T-cell (primary cell): ENCODE data around the gene FLT3LG. TPM values are rescaled to one million over a fixed set of nuclear protein-coding genes. Genes with fewer than 3 reads are reported as not detected.

Experiments used
- ATAC-seq, 4 experiments: fragments of 200-7000 bp in 3 of 4; fragments of 150-1000 bp in 1 of 4; cut with Tn5 transposase; replicated peaks in 1 of 4; 1 replicate in 3 of 4; 2 replicates in 1 of 4; pipeline ENCODE4 v1.10.0; 2021; ENCODE audit warnings: moderate library complexity in 3 of 4, mild to moderate bottlenecking in 2 of 4, moderate number of reproducible peaks in 1 of 4
- CTCF ChIA-PET, 2 donors: fragments of 300-600 bp; sonication (Branson Sonifier 250); formaldehyde crosslinking; loops; one replicate each; lab custom pipeline; 2022; ENCODE audit warnings: antibody characterized with exemption in 2 of 2; lab: Charles Lee
- POLR2A ChIA-PET, 2 donors: fragments of 300-600 bp; sonication (Branson Sonifier 250); formaldehyde crosslinking; loops; one replicate each; lab custom pipeline; 2022; ENCODE audit warnings: antibody characterized with exemption in 2 of 2; lab: Charles Lee
- DNase-seq, 35 experiments: peaks; one replicate each; pipeline versions ENCODE4 v3.0.0 to v3.0.0-alpha.2; 2013 to 2023
- H3K27ac ChIP-seq: one replicate; pipeline ENCODE4 v1.5.1; 2013; ENCODE audit warnings: low read length
- H3K27me3 ChIP-seq, 2 experiments: replicated peaks in 1 of 2; 1 replicate in 1 of 2; 2 replicates in 1 of 2; pipeline versions ENCODE4 v1.6.1 to v1.7.0; 2013; ENCODE audit warnings: low read length in 1 of 2, mixed read lengths in 1 of 2; ENCODE audit not compliant: control insufficient read depth in 2 of 2, insufficient read depth in 2 of 2; ENCODE audit errors: extremely low read depth in 1 of 2
- H3K36me3 ChIP-seq, 2 donors: 1 replicate in 1 of 2; 2 replicates in 1 of 2; pipeline versions ENCODE4 v1.6.1 to v1.7.0; 2013; ENCODE audit warnings: low read length in 1 of 2; ENCODE audit not compliant: control insufficient read depth in 2 of 2, insufficient read depth in 1 of 2; ENCODE audit errors: extremely low read depth in 1 of 2
- H3K4me1 ChIP-seq, 2 experiments: 1 replicate in 1 of 2; 2 replicates in 1 of 2; pipeline versions ENCODE4 v1.6.1 to v1.7.0; 2013; ENCODE audit warnings: low read length in 2 of 2, mixed read lengths in 1 of 2; ENCODE audit not compliant: insufficient read depth in 2 of 2, control insufficient read depth in 1 of 2; ENCODE audit errors: extremely low read depth in 1 of 2
- H3K4me3 ChIP-seq, 2 donors: 1 replicate in 1 of 2; 2 replicates in 1 of 2; pipeline versions ENCODE4 v1.5.1 to v1.7.0; 2013; ENCODE audit warnings: mild to moderate bottlenecking in 2 of 2, low read length in 1 of 2, moderate library complexity in 1 of 2; ENCODE audit not compliant: control insufficient read depth in 1 of 2; ENCODE audit errors: extremely low read depth in 1 of 2
- H3K9me3 ChIP-seq: 2 replicates; pipeline ENCODE4 v1.7.0; 2013
- H3K27ac Mint-ChIP-seq, 2 donors: one replicate each; pipeline ENCODE4 v1.8.0; 2020 to 2021; ENCODE audit warnings: mild to moderate bottlenecking in 2 of 2, mixed read lengths in 2 of 2
- H3K27me3 Mint-ChIP-seq, 2 donors: one replicate each; pipeline ENCODE4 v1.8.0; 2021 to 2022; ENCODE audit warnings: mixed read lengths in 2 of 2
- H3K36me3 Mint-ChIP-seq: one replicate; pipeline ENCODE4 v1.8.0; 2021; ENCODE audit warnings: mixed read lengths
- H3K4me1 Mint-ChIP-seq, 3 donors: one replicate each; pipeline ENCODE4 v1.8.0; 2020 to 2022; ENCODE audit warnings: mixed read lengths in 3 of 3, mild to moderate bottlenecking in 1 of 3
- H3K4me3 Mint-ChIP-seq, 3 donors: one replicate each; pipeline ENCODE4 v1.8.0; 2020 to 2022; ENCODE audit warnings: mild to moderate bottlenecking in 3 of 3, mixed read lengths in 3 of 3, moderate library complexity in 3 of 3
- H3K9me3 Mint-ChIP-seq, 3 donors: one replicate each; pipeline ENCODE4 v1.8.0; 2020 to 2022; ENCODE audit warnings: mixed read lengths in 3 of 3
- WGBS: methylation state at CpG from one replicate; pipeline ENCODE4 v1.1.5; 2013; ENCODE audit warnings: missing lambda C conversion rate; ENCODE audit not compliant: insufficient coverage; 5-methylcytosine and 5-hydroxymethylcytosine counted together
- total RNA-seq, 35 experiments: library from RNA in 6 of 35; stranded (reverse) in 6 of 35; fragments of 120-200 nt in 1 of 35; gene quantifications; one replicate each; pipeline versions ENCODE4 v1.2.1 to v1.2.4 and lab custom pipeline; 2013 to 2026

The FLT3LG gene
- total RNA-seq, 5 donors from 2014 or later (not counting 1 experiment from before 2014, with no cell fraction given) = 238 to 356 (median 260) TPM

GRCh38 chr19:49433240-49433901 lies 40.6 kb upstream of the FLT3LG start:
- Mint-ChIP-seq H3K36me3 (no peaks in the 10 kb centered on the region), H3K27me3 (peaks cover 73 to 93% of the 10 kb centered on the region in 2 donors), H3K9me3 (no peaks in the 10 kb centered on the region), H3K27ac (peak overlapping the region in 1 of 2 donors; percentile 47), H3K4me1 (peaks cover 30 to 53% (median 39%) of the 10 kb centered on the region in 3 donors), H3K4me3 (peak overlapping the region in 2 of 3 donors; percentile 9 to 56)
- Histone ChIP-seq H3K27ac (no peak overlapping the region), H3K36me3 (no peaks in the 10 kb centered on the region), H3K4me3 (no peak overlapping the region), H3K9me3 (no peaks in the 10 kb centered on the region), H3K4me1 (peaks cover 5 to 51% of the 10 kb centered on the region in 2 experiments), H3K27me3 (peaks cover 11 to 100% of the 10 kb centered on the region in 2 experiments)
- CTCF ChIA-PET = no interaction called here
- no peak for DNase-seq
- POLR2A ChIA-PET = no interaction called here
- ATAC-seq = no peak
- WGBS = 25% methylated on average over 15 of the region's 31 CpGs

- Mint-ChIP-seq H3K27ac (no peak overlapping the region), H3K27me3 (peaks cover 79 to 96% of the 10 kb centered on the region in 2 donors), H3K4me1 (peaks cover 27 to 51% (median 34%) of the 10 kb centered on the region in 3 donors), H3K4me3 (no peak overlapping the region), H3K9me3 (no peaks in the 10 kb centered on the region), H3K36me3 (no peaks in the 10 kb centered on the region)
- POLR2A ChIA-PET = interaction anchor here in 1 of 2 donors (0.5 kb wide), 1 partner anchor 242 kb away, joined by 3 read pairs; the partner anchor contains the start of gene PRMT1
- CTCF ChIA-PET = no interaction called here
- ATAC-seq = no peak
- Histone ChIP-seq H3K4me1 (peaks cover 5 to 46% of the 10 kb centered on the region in 2 experiments), H3K4me3 (no peak overlapping the region), H3K9me3 (no peaks in the 10 kb centered on the region), H3K27ac (no peak overlapping the region), H3K36me3 (no peaks in the 10 kb centered on the region), H3K27me3 (peaks cover 19 to 98% of the 10 kb centered on the region in 2 experiments)
- 91% methylated on average over 17 of the region's 18 CpGs for WGBS
- DNase-seq = no peak
These were observed 39.0 kb upstream of the FLT3LG start for GRCh38 chr19:49434907-49435583.

GRCh38 chr19:49435670-49436069 lies 38.3 kb upstream of the FLT3LG start:
- no peak for DNase-seq
- H3K4me1 Mint-ChIP-seq = peaks cover 29 to 55% (median 34%) of the 10 kb centered on the region in 3 donors
- Histone ChIP-seq H3K36me3 (no peaks in the 10 kb centered on the region), H3K4me1 (peaks cover 5 to 49% of the 10 kb centered on the region in 2 experiments), H3K27me3 (peaks cover 22 to 98% of the 10 kb centered on the region in 2 experiments), H3K27ac (no peak overlapping the region), H3K4me3 (no peak overlapping the region), H3K9me3 (no peaks in the 10 kb centered on the region)
- WGBS = 93% methylated on average over 10 of the region's 10 CpGs
- peak overlapping the region in 1 of 3 donors; percentile 6 for H3K4me3 Mint-ChIP-seq
- ATAC-seq = no peak
- ChIA-PET POLR2A (no interaction called here), CTCF (no interaction called here)
- H3K9me3 Mint-ChIP-seq = no peaks in the 10 kb centered on the region
- no peaks in the 10 kb centered on the region for H3K36me3 Mint-ChIP-seq
- H3K27ac Mint-ChIP-seq = no peak overlapping the region
- H3K27me3 Mint-ChIP-seq = peaks cover 79 to 96% of the 10 kb centered on the region in 2 donors

- Histone ChIP-seq H3K27me3 (peaks cover 22 to 97% of the 10 kb centered on the region in 2 experiments), H3K4me3 (peak overlapping the region in 1 of 2 donors; percentile 18), H3K36me3 (no peaks in the 10 kb centered on the region), H3K9me3 (no peaks in the 10 kb centered on the region), H3K27ac (no peak overlapping the region), H3K4me1 (peaks cover 5 to 51% of the 10 kb centered on the region in 2 experiments)
- H3K9me3 Mint-ChIP-seq = no peaks in the 10 kb centered on the region
- peak overlapping the region in 1 of 3 donors; percentile 6 for H3K4me3 Mint-ChIP-seq
- H3K36me3 Mint-ChIP-seq = no peaks in the 10 kb centered on the region
- 15% methylated on average over 39 of the region's 42 CpGs for WGBS
- peak in 1 of 4 experiments; percentile 53 for ATAC-seq
- H3K4me1 Mint-ChIP-seq = peaks cover 30 to 58% (median 36%) of the 10 kb centered on the region in 3 donors
- H3K27me3 Mint-ChIP-seq = peaks cover 80 to 93% of the 10 kb centered on the region in 2 donors
- no peak overlapping the region for H3K27ac Mint-ChIP-seq
- ChIA-PET POLR2A (interaction anchor here in 1 of 2 donors (0.5 kb wide), 1 partner anchor 201 kb away, joined by 3 read pairs; no protein-coding TSS in a partner anchor), CTCF (interaction anchor here in 1 of 2 donors (0.5 kb wide), 1 partner anchor 40 kb away, joined by 4 read pairs; no protein-coding TSS in a partner anchor)
- peak in 22 of 35 experiments; percentile 30 to 70 (median 48) for DNase-seq
These were observed 37.5 kb upstream of the FLT3LG start for GRCh38 chr19:49436381-49437017.

- no peak for ATAC-seq
- ChIA-PET CTCF (no interaction called here), POLR2A (interaction anchor here in 1 of 2 donors (0.5 kb wide), 1 partner anchor 202 kb away, joined by 3 read pairs; no protein-coding TSS in a partner anchor)
- Mint-ChIP-seq H3K4me3 (peak overlapping the region in 1 of 3 donors; percentile 6), H3K27ac (no peak overlapping the region), H3K36me3 (no peaks in the 10 kb centered on the region), H3K27me3 (peaks cover 83 to 95% of the 10 kb centered on the region in 2 donors), H3K4me1 (peaks cover 34 to 62% (median 40%) of the 10 kb centered on the region in 3 donors), H3K9me3 (no peaks in the 10 kb centered on the region)
- H3K27ac ChIP-seq = no peak overlapping the region
- peaks cover 5 to 51% of the 10 kb centered on the region in 2 experiments for H3K4me1 ChIP-seq
- WGBS = 24% methylated on average over 7 of the region's 8 CpGs
- H3K4me3 ChIP-seq = no peak overlapping the region
- H3K27me3 ChIP-seq = peaks cover 19 to 97% of the 10 kb centered on the region in 2 experiments
- no peak for DNase-seq
- H3K9me3 ChIP-seq = no peaks in the 10 kb centered on the region
- H3K36me3 ChIP-seq = no peaks in the 10 kb centered on the region
These were observed 36.8 kb upstream of the FLT3LG start for GRCh38 chr19:49437231-49437630.

- CTCF ChIA-PET = no interaction called here
- no peak overlapping the region for H3K27ac ChIP-seq
- Mint-ChIP-seq H3K36me3 (no peaks in the 10 kb centered on the region), H3K4me3 (no peak overlapping the region), H3K27ac (no peak overlapping the region), H3K27me3 (peaks cover 83 to 88% of the 10 kb centered on the region in 2 donors), H3K9me3 (no peaks in the 10 kb centered on the region), H3K4me1 (peaks cover 33 to 61% (median 37%) of the 10 kb centered on the region in 3 donors)
- 18% methylated on average over 3 of the region's 6 CpGs for WGBS
- H3K4me3 ChIP-seq = no peak overlapping the region
- H3K36me3 ChIP-seq = no peaks in the 10 kb centered on the region
- no peaks in the 10 kb centered on the region for H3K9me3 ChIP-seq
- POLR2A ChIA-PET = no interaction called here
- DNase-seq = no peak
- no peak for ATAC-seq
- H3K4me1 ChIP-seq = peaks cover 4 to 51% of the 10 kb centered on the region in 2 experiments
- H3K27me3 ChIP-seq = peaks cover 18 to 93% of the 10 kb centered on the region in 2 experiments
These were observed 35.8 kb upstream of the FLT3LG start for GRCh38 chr19:49438261-49438660.
